SK-N-DZ (cell line): ENCODE measurements around the gene PAPSS1. TPM values are rescaled to one million over a fixed set of nuclear protein-coding genes. Genes with fewer than 3 reads are reported as not detected.
"Not testable (repeated sequence)": the region's sequence is repeated elsewhere in the genome, so short reads cannot be mapped to it uniquely, and the experiment has no call there.

ENCODE experiments used
- DNase-seq: peaks from one replicate; pipeline ENCODE4 v3.0.0-alpha.2; 2015; ENCODE audit warnings: low spot score
- polyA plus RNA-seq, 2 experiments: library from polyadenylated mRNA; depleted of rRNA; stranded (reverse); fragments of >200 nt; gene quantifications; 2 replicates each; pipeline ENCODE4 v1.2.3, GENCODE V29; 2014

Gene PAPSS1
- 108 and 112 TPM in 2 replicates for polyA plus RNA-seq (2014; cell fraction: cytosol; rRNA removed)
- polyA plus RNA-seq (2014; cell fraction: nucleus; rRNA removed), result 57.7 and 61.4 TPM in 2 replicates

DNA sequence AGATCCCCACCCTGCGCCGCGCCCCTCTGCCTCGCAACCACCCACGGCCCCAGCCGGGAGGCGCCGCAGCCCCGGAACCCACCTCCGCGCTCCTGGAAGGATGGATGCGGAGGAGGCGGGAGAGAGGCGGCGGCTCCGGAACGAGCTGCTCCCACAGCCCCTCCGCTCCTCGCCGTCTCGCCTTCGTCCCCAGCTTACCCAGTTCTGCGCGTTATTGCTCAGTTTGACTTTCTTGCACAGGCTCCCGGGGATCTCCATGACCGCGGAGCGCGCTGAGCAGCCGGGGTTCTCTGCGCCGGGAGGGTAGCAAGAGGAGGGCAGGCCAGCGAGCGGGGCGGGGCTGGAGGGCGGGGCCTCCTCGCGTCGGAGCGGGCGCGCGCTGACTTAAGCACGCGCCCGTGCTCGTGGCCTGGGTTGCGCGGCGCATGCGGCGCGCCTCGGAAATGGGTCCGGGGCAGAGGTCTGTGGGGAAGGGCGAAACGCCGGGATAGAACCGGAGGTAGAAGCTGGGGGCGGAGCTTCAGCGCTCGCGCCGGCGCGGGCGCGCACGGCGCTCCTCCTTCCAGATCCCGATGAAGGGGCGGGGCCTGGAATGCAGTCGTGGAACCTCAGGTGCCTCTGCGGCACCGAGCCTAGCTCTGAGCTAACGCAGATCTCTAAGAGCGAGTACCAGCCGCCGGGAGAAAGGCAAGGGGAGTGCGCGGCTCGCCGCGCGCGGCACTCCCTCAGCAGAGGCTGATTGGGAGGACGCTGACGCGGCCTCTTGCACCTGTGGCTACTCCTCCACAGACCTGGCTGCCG, at the start of gene PAPSS1:
TSS of gene PAPSS1 (minus strand) at position 313 of the 801 bp plus-strand sequence. CDS start at position 258, 55 bp downstream.
- peak; percentile 96 for DNase-seq

DNA sequence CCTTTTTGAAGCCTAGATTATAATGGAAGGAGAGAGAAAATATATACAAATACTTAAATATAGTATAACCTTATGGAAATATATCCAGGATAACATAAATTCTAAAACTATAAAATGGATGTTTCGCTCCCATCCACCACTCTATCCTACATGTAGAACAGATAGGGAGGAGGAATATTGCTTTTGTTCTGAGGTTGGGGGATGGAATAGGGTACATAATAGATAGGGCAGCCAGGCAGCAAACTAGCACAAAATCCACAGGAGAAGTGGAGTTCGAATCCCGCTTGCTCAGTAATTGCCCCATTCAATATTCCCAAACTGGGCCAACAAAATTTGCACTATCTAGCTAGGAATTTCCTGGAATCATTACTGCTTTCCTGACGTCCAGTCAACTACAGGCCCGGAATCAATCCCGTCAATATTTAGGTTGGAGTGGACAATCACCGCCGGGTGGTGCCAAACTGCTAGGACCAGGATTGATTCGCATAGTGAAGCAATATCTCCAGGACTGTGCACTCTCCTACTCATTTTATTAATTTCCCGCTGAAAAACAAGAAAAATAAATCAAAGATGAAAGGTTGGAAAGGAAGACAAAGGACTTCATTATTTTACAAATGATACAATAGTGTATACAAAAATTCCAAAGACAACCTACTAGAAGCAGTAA, 40.4 kb upstream of the PAPSS1 start:
- no peak for DNase-seq

DNA sequence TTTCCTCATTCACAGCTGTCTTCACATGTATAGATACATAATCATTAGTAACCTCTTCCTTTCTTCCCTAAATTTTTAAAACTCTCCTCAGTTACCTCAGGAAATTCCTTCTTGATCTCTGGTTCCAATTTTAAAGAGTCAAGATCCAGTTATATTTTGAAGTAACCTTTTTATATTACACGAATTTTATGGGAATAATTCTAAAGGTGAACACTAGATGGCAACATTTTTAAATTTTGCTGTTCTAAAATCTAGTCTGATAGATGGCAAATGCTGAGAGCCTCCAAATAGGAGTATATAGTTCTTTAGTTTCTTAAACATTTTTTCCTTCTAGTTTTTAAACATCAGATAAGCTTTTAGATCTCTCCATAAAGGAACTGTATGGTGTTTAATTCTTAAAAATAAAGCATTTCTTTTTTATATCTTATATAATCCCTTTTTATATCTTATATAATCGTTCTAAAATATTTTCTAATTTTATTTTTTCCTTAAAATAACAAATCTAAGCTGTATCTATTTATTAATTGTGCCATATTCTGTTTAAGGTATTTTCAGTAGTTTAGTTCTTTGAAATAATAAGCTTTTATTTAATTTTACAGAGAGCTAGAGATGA, 37.9 kb upstream of the PAPSS1 start:
- DNase-seq, result peak; percentile 16

DNA sequence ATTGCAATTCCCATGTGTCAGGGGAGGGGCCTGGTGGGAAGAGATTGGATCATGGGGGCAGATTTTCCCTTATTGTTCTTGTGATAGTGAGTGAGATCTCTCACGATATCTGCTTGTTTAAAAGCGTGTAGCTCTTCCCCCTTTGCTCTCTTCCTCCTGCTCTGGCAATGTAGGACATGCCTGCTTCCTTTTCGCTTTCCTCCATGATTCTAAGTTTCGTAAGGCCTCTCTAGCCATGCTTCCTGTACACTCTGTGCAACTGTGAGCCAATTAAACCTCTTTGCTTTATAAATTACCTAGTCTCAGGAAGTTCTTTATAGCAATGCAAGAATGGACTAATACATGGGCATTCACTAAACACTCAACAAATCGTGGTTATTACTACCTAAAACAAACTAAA, 37.2 kb upstream of the PAPSS1 start:
- DNase-seq, result no peak

DNA sequence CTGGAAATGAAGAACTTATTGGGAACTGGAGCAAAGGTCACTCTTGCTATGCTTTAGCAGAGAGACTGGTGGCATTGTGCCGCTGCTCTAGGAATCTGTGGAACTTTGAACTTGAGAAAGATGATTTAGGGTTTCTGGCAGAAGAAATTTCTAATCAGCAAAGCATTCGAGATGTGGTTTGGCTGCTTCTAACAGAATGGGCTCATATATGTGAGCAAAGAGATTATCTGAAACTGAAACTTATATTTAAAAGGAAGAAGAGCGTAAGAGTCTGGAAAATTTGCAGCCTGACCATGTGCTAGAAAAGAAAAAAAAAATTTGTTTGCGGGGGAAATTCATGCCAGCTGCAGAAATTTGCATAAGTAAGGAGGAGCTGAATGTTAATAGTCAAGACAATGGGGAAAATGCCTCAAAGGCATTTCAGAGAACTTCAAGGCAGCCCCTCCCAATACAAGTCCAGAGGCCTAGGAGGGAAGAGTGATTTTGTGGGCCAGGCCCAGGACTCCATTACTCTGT, 35.9 kb upstream of the PAPSS1 start:
- DNase-seq, result no peak

DNA sequence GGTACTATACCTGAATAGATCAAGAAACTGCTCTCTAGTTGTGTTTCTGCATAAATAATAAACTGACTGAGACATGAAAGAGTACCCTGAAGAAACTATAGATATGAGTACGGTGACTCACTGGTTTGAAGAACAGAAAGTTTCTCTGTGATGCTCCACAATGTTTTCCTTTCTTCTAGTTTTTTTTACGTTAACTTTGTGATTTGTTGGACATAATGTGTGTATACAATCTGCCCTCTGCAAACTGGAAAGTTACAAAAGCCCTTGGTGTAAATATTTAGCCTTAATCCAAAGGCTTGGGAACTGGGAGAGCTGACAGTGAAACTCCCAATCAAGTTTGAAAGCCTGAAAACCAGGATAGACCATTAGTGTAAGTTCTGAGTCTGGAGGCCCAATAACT, 31.6 kb upstream of the PAPSS1 start:
- no peak for DNase-seq

DNA sequence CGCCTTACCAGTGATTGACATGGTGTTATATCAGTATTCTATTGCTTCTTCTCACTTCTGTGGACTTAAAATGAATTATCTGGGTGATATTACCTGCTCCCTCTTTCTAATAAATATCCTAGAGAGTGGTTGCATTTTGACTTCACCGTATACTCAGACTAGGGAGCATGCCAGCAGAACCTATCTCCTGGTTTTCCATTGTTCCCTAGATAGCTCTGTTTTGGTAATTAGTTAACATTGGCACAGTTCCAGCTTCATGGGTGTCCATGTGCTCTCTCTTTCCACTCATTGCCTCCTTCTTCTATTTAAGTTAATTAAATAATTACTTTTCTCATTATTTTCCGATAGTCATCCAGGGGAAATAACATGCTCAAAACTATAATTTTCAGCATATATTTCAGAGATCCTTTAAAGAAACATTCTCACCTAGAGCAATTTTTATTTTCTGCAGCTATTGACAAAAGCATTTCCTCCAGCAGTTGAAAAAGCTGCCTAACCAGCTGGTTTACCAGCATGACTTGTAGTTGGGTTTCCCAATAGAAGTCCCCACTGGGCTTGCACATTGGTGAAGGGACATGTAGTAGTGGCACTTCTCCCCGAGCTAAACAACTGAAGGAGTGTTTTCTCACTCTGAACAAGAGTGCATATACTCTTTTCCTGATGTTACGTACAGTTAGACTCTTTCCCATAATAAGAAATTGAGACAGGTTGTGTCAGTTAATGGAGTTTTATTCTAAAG, 27.9 kb upstream of the PAPSS1 start:
- DNase-seq, result no peak

DNA sequence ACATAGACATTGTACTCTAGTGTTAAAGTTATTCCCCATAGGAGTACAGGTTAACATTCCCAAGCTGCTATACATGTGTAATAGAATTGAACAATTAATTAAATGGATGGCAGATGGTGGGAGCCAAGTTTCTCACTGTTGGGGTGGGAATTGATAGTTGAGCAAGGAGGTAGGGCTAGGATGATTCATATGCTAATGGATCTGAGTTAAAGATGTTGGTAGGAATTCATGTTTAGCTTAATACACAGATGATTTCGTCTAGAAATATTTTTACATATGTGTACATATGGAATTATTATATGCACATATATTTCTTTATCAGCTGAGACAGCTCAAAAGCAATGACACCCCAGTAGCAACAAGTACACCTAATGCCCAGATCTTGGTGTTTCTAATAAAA, 26.1 kb upstream of the PAPSS1 start:
- no peak for DNase-seq

DNA sequence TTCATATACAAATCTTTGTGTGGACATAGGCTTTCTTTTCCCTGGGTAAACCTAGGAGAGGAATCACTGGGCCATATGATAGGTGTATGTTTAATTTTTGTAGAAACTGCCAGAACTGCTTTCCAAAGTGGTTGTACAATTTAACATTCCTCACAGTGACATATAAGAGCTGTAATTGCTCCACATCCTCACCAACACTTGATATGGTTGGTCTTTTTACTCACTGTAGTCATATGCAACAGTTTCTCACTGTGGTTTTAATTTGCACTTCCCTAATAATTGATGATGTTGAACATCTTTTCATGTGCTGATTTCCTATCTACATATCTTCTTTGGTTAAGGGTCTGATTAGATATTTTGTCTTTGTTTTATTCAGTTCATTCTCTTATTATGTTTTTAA, 24.5 kb upstream of the PAPSS1 start:
- DNase-seq, result no peak

DNA sequence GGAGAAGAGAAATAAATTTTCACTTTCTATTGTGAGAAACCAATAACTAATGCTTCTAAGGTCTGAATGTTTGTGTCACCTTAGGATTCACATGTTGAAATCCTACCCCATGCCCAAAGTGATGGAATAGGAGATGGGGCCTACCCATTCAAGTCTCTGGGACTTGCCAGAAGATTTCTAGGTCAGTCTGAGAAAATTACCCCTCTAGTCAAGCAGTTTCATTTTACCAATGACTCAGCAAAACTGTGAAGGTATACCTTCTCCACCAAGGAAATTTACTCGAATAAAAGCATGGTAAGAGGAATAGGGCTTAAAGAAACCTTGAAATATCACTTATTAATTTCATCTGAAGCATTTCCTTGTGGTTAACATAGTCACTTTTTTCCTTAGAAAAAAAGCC, 23.5 kb upstream of the PAPSS1 start:
- DNase-seq, result no peak

DNA sequence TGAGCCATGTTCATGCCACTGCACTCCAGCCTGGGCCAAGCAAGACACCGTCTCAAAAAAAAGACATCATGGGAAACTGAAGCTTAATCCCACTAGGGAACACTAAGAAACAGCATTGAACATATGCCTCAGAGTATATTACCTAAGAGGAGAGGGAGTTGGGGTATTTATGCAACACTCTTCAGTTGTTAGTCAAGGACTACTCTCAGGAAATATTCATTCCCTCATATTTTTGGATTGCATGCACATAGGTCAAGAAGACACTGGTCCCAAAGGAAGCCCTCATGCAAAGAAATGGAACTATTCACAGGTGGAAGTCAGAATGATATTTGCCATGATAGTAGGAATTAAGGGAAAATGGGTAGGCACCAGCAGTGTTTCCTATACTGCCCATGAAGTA, 22.8 kb upstream of the PAPSS1 start:
- no peak for DNase-seq

DNA sequence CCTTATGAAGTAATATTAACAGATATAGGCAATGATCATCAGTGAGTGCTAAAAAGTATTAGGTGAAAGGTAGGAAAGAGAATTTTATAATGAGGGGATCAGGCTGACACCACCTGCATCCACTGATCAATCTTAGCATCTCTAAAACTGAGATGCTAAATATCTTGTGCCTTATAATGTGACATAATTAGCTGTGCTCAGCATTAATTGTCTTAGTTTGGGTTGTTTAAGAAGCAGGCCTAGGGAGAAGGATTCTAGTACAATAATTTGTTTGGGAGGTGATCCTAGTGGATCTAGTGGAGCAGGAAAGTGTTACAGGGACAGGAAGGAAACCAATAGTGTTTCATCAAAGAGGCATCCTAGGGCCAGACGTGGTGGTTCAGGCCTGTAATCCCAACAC, 22.2 kb upstream of the PAPSS1 start:
- no peak for DNase-seq

DNA sequence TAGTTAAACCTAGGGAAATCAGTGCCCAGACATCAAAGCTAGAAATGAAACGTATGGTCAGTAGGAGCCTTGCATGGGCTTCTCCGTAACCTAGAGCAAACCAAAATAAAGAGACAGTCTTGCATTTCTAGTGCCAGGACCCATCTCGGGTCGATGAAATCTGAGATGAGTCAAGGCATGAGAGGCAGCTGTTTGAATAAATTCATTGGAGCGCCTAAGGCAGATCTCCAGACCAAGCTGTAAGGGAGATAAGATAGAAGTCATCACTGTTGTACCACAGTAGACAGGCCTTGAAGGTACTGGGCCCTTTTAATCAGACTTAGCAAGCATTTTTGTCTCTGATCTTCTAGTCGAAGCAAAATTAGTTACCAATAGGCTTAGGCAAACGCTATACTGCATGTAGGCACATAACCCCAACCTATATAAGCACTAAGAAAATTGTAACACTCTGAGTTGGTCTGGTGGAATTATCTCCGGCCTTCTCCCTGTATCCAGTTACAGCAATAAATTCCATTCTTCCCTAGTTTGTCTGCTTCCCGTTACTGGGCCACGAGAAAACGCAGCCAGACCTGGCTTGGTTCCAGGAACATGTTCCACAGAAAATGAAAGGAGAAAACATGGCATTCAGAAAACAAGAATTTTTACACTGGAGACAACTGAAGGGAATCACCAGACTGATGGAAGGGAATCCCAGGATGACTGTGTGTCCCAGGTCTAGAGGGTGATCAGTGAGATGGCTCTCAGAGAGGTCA, 21.1 kb upstream of the PAPSS1 start:
- DNase-seq, result peak; percentile 15

DNA sequence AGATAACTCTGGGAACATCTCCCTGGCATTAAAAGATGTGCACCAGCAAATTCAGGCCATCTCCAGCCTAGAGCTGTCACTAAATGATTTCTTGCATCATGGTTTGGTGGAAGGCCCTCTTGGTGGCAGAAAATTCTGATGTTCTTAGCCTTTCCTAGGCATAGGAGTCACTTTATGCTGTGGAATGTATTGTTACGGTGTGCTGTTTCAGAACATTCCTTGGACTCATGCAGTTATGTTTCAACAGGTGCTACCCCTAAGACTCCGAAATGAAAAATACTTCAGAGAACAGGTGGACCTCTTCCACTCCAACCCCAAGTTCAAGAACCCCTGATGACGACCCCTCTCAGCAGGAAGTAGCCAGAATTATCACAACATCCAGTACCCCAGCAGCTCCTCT, 20.3 kb upstream of the PAPSS1 start:
- DNase-seq, result no peak

DNA sequence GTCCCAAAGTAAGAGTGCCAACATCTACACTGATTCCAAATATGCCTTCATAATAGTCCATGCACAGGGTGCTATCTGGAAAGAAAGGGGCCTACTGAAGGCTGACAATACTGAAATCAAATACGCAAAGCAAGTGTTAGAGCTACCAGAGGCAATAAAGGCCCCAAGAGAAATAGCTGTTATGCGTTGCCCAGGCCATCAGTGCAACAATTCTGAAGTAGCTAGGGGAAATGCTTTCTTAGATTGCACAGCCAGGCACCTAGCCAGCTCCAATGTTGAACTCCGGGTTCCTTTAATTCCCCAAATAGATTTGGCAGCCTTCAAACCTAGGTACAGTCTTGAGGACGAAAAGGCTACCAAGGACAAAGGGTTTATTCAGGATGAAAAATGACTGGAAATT, 17.4 kb upstream of the PAPSS1 start:
- no peak for DNase-seq

DNA sequence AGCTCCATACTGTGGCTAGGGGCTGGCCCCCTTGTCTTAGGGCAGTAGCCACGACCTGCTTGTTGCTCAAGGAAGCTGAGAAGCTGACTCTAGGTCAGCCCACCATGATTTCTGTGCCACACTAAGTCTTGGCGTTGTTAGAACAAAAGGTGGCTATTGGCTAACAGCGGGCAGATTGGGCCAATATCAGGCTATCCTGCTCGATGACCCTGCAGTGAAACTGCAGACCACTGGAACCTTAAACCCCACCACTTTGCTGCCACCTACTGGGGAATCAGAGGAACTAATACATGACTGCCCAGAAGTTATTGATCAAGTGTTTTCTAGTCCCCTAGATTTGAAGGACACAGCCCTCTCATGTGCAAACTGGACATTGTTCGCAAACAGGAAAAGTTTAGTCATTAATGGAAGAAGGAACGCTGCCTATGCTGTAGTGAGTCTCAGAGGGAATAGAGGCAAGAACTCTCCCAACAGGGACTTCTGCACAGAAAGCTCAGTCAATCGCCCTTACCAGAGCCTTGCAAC, 17.0 kb upstream of the PAPSS1 start:
- DNase-seq, result peak; percentile 64

DNA sequence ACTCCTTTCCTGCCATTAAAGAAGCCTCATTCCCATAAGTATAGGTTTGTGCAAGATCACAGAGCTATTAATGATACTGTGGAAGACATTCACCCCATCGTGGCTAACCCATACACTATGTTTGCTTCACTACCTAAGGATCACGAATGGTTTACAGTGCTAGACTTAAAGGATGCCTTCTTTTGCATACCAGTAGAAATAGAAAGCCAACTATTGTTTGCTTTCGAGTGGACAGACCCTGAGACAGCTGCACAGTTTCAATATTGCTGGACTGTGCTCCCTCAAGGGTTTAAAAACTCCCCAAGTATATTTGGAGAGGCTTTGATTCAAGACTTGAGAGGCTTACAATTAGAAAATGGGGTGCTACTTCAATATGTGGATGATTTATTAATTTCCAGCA, 16.0 kb upstream of the PAPSS1 start:
- no peak for DNase-seq

DNA sequence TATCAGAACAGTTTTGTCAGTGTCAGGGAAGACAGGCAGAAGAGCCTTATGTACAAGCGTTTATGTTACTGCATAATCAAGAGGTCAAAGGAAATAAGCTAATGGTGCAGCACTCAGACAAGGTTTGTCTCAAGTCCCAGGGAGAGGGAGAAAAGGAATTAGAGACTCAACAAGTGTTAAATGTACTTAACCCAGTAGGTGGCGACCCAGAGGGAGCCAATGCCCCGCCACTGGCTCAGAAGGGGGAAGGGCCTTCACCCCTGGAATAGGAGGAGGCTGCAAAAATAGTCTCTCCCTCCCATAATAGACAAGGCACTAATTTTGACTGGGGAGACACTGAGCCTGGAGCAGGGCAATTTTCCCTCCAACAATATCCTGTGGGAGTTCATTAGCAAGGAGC, 14.1 kb upstream of the PAPSS1 start:
- DNase-seq, result no peak

DNA sequence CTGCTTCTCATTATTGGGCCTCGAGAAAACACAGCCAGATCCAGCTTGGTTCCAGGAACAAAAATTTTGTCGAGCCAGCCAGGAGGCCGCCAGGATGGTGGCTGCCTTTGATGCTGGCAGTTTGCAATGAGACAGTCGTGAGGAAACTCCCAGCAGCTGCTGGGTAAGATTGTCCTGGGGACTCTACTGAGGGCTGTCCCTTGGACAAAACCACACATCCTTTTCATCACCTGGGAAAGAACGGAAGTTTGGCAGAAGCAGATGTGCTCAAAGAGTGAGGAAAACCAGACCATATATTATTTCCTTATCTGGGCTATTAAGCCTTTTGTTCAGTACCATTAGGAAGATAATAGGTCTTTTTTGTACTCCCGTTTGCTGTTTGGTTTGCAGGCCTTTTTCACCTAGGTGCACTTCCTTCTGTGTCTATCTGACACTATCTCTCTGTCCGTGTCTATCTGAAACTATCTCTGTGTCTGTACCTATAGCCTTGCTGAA, 13.4 kb upstream of the PAPSS1 start:
- peak; percentile 77 for DNase-seq

DNA sequence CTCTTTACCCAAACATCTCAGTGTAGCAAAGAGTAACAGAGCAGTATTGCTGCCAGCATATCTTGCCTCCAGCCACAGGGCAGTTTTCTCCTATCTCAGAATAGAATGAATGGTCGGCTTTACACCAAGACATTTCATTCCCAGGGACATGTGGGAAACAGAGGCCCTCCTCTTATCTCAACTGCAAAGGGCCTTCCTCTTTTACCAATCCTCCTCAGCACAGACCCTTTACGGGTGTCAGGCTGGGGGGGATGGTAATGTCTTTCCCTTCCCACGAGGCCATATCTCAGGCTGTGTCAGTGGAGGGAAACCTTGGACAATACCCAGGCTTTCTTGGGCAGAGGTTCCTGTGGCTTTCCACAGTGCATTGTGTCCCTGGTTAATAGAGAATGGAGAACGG, 9.0 kb upstream of the PAPSS1 start:
- not testable (repeated sequence) for DNase-seq
